AG04450 (cell line): ENCODE data around the gene CRACDL. TPM values are rescaled to one million over a fixed set of nuclear protein-coding genes. Genes with fewer than 3 reads are reported as not detected.

Source experiments
- CTCF ChIA-PET: fragments of 300-600, 350-600 bp; formaldehyde crosslinking; extraction: SDS; loops from one replicate; lab custom pipeline; 2022; ENCODE audit warnings: antibody characterized with exemption, inconsistent platforms; lab: Charles Lee
- POLR2A ChIA-PET: fragments of 350-600 bp; formaldehyde crosslinking; extraction: SDS; loops from one replicate; lab custom pipeline; 2021; ENCODE audit warnings: antibody characterized with exemption, inconsistent platforms; lab: Yijun Ruan, JAX
- DNase-seq: peaks from one replicate; pipeline ENCODE4 v3.0.0-alpha.2; 2011; ENCODE audit warnings: low read depth, low spot score
- H3K27ac ChIP-seq: one replicate; pipeline ENCODE4 v1.5.1; 2012; ENCODE audit warnings: low read depth, low read length, control low read depth
- H3K27me3 ChIP-seq: one replicate; pipeline ENCODE4 v1.6.0; 2012; ENCODE audit warnings: low read length; ENCODE audit not compliant: control insufficient read depth, insufficient read depth
- H3K4me3 ChIP-seq: 2 replicates; pipeline ENCODE4 v1.5.1; 2011; ENCODE audit warnings: mild to moderate bottlenecking, low read depth, low read length, control low read depth
- H3K9me3 ChIP-seq: 2 replicates; pipeline ENCODE4 v1.5.1; 2012; ENCODE audit warnings: low read length; ENCODE audit not compliant: control insufficient read depth, insufficient read depth
- polyA plus RNA-seq: library from polyadenylated mRNA; depleted of rRNA; stranded (reverse); fragments of >200 nt; gene quantifications from 2 replicates; pipeline ENCODE4 v1.2.3, GENCODE V29; 2011
- TF ChIP-seq, protein P1 (sequence below): IDR thresholded peaks from 2 replicates; pipeline ENCODE4 v1.5.1; 2011; ENCODE audit warnings: low read depth, low read length, control low read depth, inconsistent platforms

CRACDL gene
- polyA plus RNA-seq, 1 experiment, result not detected

DNA sequence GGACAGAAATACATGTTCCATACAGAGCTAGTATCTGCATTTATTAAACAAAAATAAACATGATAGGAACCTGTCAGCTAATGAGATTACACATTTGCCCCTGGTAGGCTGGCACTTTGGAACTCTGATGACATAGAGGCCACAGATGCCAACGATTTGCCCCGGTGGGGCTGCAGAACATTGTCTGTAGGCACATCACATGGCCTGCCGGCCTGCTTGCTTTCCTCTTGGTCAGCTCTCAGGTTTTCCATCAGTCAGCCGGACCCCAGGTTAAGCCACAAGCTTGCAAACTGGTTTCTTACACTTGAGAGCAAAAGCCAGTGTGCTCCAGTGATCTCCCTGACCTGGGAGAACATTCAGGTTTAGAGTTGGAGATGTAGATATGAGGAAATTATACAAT, 60.3 kb downstream of the CRACDL start:
- no peak overlapping the region for H3K27ac ChIP-seq
- POLR2A ChIA-PET, result no interaction called here
- TF ChIP-seq, protein P1, sequence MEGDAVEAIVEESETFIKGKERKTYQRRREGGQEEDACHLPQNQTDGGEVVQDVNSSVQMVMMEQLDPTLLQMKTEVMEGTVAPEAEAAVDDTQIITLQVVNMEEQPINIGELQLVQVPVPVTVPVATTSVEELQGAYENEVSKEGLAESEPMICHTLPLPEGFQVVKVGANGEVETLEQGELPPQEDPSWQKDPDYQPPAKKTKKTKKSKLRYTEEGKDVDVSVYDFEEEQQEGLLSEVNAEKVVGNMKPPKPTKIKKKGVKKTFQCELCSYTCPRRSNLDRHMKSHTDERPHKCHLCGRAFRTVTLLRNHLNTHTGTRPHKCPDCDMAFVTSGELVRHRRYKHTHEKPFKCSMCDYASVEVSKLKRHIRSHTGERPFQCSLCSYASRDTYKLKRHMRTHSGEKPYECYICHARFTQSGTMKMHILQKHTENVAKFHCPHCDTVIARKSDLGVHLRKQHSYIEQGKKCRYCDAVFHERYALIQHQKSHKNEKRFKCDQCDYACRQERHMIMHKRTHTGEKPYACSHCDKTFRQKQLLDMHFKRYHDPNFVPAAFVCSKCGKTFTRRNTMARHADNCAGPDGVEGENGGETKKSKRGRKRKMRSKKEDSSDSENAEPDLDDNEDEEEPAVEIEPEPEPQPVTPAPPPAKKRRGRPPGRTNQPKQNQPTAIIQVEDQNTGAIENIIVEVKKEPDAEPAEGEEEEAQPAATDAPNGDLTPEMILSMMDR, result no peak
- no peak overlapping the region for H3K4me3 ChIP-seq
- CTCF ChIA-PET, result no interaction called here
- peaks cover 24% of the 10 kb centered on the region for H3K27me3 ChIP-seq
- DNase-seq, result no peak
- H3K9me3 ChIP-seq, result no peaks in the 10 kb centered on the region

DNA sequence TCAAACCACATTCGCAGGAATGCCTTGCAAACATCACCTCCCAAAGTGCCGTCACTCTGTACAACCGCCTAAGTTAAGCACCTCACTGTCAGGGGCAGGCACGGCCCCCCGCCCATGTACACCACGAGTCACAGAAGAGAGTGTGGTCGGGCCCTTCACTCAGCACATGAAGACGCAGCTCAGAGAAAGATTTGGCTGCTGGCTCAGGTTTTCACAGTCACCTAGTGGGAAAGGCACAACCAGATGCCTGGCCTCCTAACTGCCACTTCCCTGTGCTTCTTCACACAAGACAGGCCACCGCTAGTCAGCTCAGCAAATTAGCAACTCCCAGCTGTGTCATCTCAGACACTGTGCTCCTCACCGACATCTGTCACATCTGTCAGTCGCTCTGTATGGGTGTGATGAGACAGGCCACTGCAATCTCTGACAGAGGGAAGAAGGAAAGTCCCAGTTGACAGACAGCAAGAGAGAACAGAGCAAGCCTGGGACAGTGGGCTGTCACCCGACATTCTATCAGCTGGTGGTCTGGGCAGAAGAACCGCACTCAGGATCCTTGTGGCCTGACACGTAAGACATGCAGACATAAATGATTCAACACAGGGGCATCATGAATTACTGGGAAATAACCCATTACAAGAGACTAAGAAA, 60.8 kb downstream of the CRACDL start:
- Histone ChIP-seq H3K27ac (no peak overlapping the region), H3K27me3 (peaks cover 22% of the 10 kb centered on the region), H3K9me3 (no peaks in the 10 kb centered on the region), H3K4me3 (no peak overlapping the region)
- CTCF ChIA-PET, result no interaction called here
- POLR2A ChIA-PET, result no interaction called here
- TF ChIP-seq, protein P1, result no peak
- DNase-seq, result no peak

DNA sequence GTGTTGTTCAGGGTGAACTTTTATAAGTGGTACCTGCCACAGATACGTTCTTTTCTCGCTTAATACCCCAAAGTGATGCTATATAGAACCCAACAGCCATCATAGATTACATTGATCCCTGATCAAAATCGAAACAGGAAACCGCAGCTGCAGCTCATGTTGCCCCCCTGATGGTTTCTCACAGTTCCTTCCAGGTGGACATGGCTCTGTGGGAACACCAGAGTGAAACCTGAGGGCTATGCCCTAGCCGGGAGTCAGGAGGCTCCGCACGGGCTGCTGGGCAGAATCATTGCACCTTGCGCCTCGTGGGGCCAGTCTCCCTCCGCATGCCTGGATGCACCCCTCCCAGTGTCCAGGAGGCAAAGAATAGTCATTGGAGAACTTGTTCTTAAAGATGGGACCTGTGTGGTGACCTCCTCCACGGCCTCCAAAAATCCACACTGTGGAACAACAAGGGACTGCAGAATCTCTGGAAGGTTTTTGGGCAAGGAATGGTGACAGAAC, 61.8 kb downstream of the CRACDL start:
- H3K4me3 ChIP-seq, result no peak overlapping the region
- ChIA-PET POLR2A (no interaction called here), CTCF (no interaction called here)
- peaks cover 22% of the 10 kb centered on the region for H3K27me3 ChIP-seq
- no peak for DNase-seq
- TF ChIP-seq, protein P1, result no peak
- H3K9me3 ChIP-seq, result no peaks in the 10 kb centered on the region
- no peak overlapping the region for H3K27ac ChIP-seq

DNA sequence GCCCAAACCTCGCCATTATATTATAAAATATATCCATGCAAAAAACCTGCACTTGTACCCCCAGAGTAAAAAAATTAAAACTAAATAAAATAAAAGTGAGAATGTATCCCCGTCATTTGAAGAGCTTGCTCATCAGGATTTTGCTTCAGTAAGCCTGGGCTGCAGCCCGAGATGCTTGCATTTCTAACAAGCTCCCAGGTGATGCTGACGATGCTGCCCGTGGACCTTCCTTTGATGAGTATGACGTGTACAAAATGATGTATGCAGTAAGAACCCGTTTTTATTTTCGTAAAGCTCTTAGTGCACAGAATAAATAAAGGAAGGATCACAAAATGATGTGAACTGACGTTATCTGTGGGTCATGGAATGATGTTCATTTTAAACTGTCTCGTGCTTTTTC, 63.5 kb downstream of the CRACDL start:
- H3K27me3 ChIP-seq, result peaks cover 22% of the 10 kb centered on the region
- DNase-seq, result no peak
- no peak overlapping the region for H3K4me3 ChIP-seq
- no peak overlapping the region for H3K27ac ChIP-seq
- TF ChIP-seq, protein P1, result no peak
- POLR2A ChIA-PET, result no interaction called here
- no peaks in the 10 kb centered on the region for H3K9me3 ChIP-seq
- CTCF ChIA-PET, result no interaction called here

DNA sequence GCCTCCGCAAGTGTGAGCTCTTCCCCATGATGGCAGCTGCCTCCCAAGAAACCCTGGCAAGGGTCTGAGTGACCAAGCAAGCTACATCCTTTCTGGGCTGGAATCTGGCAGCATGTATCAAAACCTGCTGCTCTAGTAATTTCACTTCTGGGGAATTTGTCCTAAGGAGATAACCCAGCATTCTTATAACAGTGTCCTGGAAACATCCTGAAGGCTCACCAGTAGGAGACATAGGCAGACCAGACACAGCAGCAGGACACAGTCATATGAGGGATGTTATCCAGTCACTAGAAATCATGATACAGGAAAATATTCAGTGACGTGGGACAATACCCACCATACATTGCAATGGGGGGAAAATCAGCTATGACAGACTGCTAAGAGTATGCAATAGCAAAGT, 64.5 kb downstream of the CRACDL start:
- ChIA-PET CTCF (no interaction called here), POLR2A (no interaction called here)
- no peaks in the 10 kb centered on the region for H3K9me3 ChIP-seq
- DNase-seq, result no peak
- TF ChIP-seq, protein P1, result no peak
- peaks cover 22% of the 10 kb centered on the region for H3K27me3 ChIP-seq
- no peak overlapping the region for H3K4me3 ChIP-seq
- H3K27ac ChIP-seq, result no peak overlapping the region
